ENCODE results near the gene GEMIN7. TPM values are rescaled to one million over a fixed set of nuclear protein-coding genes. Genes with fewer than 3 reads are reported as not detected.

The GEMIN7 gene
- total RNA-seq, 3 donors from 2014 or later (not counting 1 experiment from before 2014, with no cell fraction given) = 27.7 to 28.7 (median 27.9) TPM

DNA sequence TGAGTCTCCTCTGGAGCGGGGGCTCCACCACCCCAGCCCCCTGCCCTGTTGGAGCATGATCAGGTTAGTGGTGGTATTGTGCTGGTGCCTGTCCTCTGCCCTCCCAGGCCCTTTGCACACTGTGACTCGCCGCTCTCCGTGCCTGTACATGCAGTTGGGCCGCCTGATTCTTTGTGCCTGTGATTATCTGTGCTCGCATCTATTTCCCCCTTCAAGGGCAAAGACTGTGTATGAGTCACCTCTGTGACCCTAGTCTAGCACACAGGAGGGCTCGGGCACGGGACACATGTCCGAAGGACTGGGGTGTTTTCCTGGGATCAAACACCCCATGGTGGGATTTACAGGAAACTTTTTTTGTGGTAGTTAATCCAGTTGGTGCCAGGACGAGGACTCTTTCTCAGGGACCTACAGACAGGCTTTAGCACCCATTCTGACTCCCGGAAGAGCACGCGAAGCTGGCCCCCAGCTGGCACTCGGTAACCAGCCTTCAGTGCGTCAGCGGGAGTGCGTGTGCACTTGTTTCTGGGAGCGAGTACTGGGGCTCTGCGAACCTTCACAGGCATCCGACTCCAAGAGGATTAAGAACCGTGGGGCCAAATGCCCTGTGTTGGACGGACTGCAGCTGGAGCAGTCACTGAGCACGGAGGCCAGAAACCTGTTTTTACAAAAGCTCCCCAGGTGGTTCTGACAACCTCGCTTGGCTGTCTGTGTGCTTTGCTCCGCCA, 20.6 kb downstream of the GEMIN7 start:
- intact Hi-C loops (cut with micrococcal nuclease) = no loop called here
- DNase-seq (no peak), ATAC-seq (no peak)
- Histone ChIP-seq H3K27me3 (ENCODE audit: control insufficient read depth, insufficient read depth, low read length) (no peaks in the 10 kb centered on the region), H3K27ac (ENCODE audit: low read length) (no peak overlapping the region), H3K4me3 (ENCODE audit: low read length) (no peak overlapping the region), H3K36me3 (ENCODE audit: control insufficient read depth, insufficient read depth, low read length) (no peaks in the 10 kb centered on the region), H3K9me3 (ENCODE audit: control insufficient read depth, insufficient read depth, low read length) (no peaks in the 10 kb centered on the region), H3K4me1 (ENCODE audit: control insufficient read depth, insufficient read depth, low read length) (peaks cover 53% of the 10 kb centered on the region)
- Mint-ChIP-seq H3K4me3 (no peak overlapping the region), H3K36me3 (no peaks in the 10 kb centered on the region), H3K9me3 (no peaks in the 10 kb centered on the region), H3K4me1 (peaks cover 57 to 73% of the 10 kb centered on the region in 2 donors), H3K27me3 (ENCODE audit: low read depth in 2 of 2) (no peaks in the 10 kb centered on the region), H3K27ac (peak overlapping the region in 1 of 2 donors; percentile 50)
- WGBS (ENCODE audit: insufficient coverage) = 94% methylated on average over 25 of the region's 25 CpGs
- TF ChIP-seq CTCF (IDR thresholded peaks at IDR 0.05) = no peak

GRCh38 chr19:45100201-45100600, 21.1 kb downstream of the GEMIN7 start:
- H3K4me1 ChIP-seq (ENCODE audit: control insufficient read depth, insufficient read depth, low read length) = peaks cover 53% of the 10 kb centered on the region
- Mint-ChIP-seq H3K4me3 (no peak overlapping the region), H3K27ac (peak overlapping the region in 1 of 2 donors; percentile 77), H3K27me3 (ENCODE audit: low read depth in 2 of 2) (no peaks in the 10 kb centered on the region), H3K36me3 (no peaks in the 10 kb centered on the region), H3K4me1 (peaks cover 58 to 74% of the 10 kb centered on the region in 2 donors), H3K9me3 (no peaks in the 10 kb centered on the region)
- H3K27ac ChIP-seq (ENCODE audit: low read length) = no peak overlapping the region
- WGBS (ENCODE audit: insufficient coverage) = 86% methylated on average over 3 of the region's 3 CpGs
- H3K27me3 ChIP-seq (ENCODE audit: control insufficient read depth, insufficient read depth, low read length) = no peaks in the 10 kb centered on the region
- no peak for TF ChIP-seq CTCF (IDR thresholded peaks at IDR 0.05)
- intact Hi-C loops (cut with micrococcal nuclease) = no loop called here
- DNase-seq = no peak
- H3K36me3 ChIP-seq (ENCODE audit: control insufficient read depth, insufficient read depth, low read length) = no peaks in the 10 kb centered on the region
- no peak for ATAC-seq
- H3K9me3 ChIP-seq (ENCODE audit: control insufficient read depth, insufficient read depth, low read length) = no peaks in the 10 kb centered on the region
- H3K4me3 ChIP-seq (ENCODE audit: low read length) = no peak overlapping the region

DNA sequence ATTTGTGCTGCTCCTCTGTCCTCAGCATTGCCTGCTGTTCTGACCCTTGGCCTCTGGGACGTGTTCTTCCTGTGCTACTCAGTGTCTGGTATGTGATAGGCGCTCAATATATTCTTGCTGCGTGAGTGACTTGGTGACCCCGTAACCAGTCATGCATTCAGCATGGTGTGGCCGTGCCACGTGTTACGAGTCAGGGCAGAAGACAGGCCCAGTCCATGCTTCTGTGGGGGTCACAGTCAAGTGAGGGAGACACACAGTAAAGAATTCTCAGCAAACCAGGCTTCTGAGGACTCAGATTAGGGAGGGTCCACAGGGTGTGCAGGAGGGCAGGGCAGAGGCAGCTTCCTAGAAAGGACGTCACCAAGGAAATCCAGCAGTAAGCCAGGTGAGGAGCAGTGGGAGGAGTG, 21.8 kb downstream of the GEMIN7 start:
- peak overlapping the region in 1 of 2 donors; percentile 77 for H3K27ac Mint-ChIP-seq
- 90% methylated on average over 8 of the region's 8 CpGs for WGBS (ENCODE audit: insufficient coverage)

More for the DNA sequence above, 21.8 kb downstream of the GEMIN7 start:
- Histone ChIP-seq H3K27me3 (ENCODE audit: control insufficient read depth, insufficient read depth, low read length) (no peaks in the 10 kb centered on the region), H3K4me3 (ENCODE audit: low read length) (no peak overlapping the region), H3K9me3 (ENCODE audit: control insufficient read depth, insufficient read depth, low read length) (no peaks in the 10 kb centered on the region), H3K27ac (ENCODE audit: low read length) (no peak overlapping the region), H3K4me1 (ENCODE audit: control insufficient read depth, insufficient read depth, low read length) (peaks cover 51% of the 10 kb centered on the region), H3K36me3 (ENCODE audit: control insufficient read depth, insufficient read depth, low read length) (no peaks in the 10 kb centered on the region)
- Mint-ChIP-seq H3K36me3 (no peaks in the 10 kb centered on the region), H3K4me1 (peaks cover 58 to 76% of the 10 kb centered on the region in 2 donors), H3K4me3 (no peak overlapping the region), H3K9me3 (no peaks in the 10 kb centered on the region), H3K27me3 (ENCODE audit: low read depth in 2 of 2) (no peaks in the 10 kb centered on the region)
- intact Hi-C loops (cut with micrococcal nuclease) = no loop called here
- no peak for TF ChIP-seq CTCF (IDR thresholded peaks at IDR 0.05)
- DNase-seq (no peak), ATAC-seq (no peak)

All from natural killer cell (primary cell).